Nephron (organoid): ENCODE data around the gene ZRANB1.
A peak's percentile ranks its signal among the peaks of the same experiment; 100 is the strongest.

ENCODE experiments used
- H3K27ac Mint-ChIP-seq, 3 experiments: 2 replicates each; pipeline ENCODE4 v1.8.0; 2020; ENCODE audit warnings: mixed read lengths in 3 of 3, mild to moderate bottlenecking in 2 of 3, moderate library complexity in 1 of 3
- H3K27me3 Mint-ChIP-seq: 2 replicates; pipeline ENCODE4 v1.8.0; 2021; ENCODE audit warnings: low read depth, mild to moderate bottlenecking, moderate library complexity, mixed read lengths
- H3K36me3 Mint-ChIP-seq: 2 replicates; pipeline ENCODE4 v1.8.0; 2020; ENCODE audit warnings: low read depth, mixed read lengths
- H3K4me1 Mint-ChIP-seq: 2 replicates; pipeline ENCODE4 v1.8.0; 2020; ENCODE audit warnings: mixed read lengths
- H3K4me3 Mint-ChIP-seq, 3 experiments: 2 replicates each; pipeline ENCODE4 v1.8.0; 2020; ENCODE audit warnings: mild to moderate bottlenecking in 3 of 3, mixed read lengths in 3 of 3, moderate library complexity in 2 of 3
- H3K9me3 Mint-ChIP-seq: 2 replicates; pipeline ENCODE4 v1.8.0; 2020; ENCODE audit warnings: mixed read lengths
- CTCF ChIP-seq, 3 experiments: fragments of 200-600 bp; sonication (generic); IDR thresholded peaks; one replicate each; pipeline ENCODE4 v1.5.0; 2021; ENCODE audit warnings: antibody characterized with exemption in 3 of 3; ENCODE audit not compliant: unreplicated experiment in 3 of 3

The ZRANB1 gene

GRCh38 chr10:125003901-125004467 lies 62.1 kb downstream of the ZRANB1 start:
- Mint-ChIP-seq H3K36me3 (peaks cover 15% of the 10 kb centered on the region), H3K9me3 (no peaks in the 10 kb centered on the region), H3K27me3 (no peaks in the 10 kb centered on the region), H3K27ac (peak overlapping the region in 1 of 3 experiments; percentile 29), H3K4me1 (peaks cover 42% of the 10 kb centered on the region), H3K4me3 (no peak overlapping the region)
- no peak for TF ChIP-seq CTCF (IDR thresholded peaks at IDR 0.05; ENCODE audit: unreplicated experiment in 3 of 3)

DNA sequence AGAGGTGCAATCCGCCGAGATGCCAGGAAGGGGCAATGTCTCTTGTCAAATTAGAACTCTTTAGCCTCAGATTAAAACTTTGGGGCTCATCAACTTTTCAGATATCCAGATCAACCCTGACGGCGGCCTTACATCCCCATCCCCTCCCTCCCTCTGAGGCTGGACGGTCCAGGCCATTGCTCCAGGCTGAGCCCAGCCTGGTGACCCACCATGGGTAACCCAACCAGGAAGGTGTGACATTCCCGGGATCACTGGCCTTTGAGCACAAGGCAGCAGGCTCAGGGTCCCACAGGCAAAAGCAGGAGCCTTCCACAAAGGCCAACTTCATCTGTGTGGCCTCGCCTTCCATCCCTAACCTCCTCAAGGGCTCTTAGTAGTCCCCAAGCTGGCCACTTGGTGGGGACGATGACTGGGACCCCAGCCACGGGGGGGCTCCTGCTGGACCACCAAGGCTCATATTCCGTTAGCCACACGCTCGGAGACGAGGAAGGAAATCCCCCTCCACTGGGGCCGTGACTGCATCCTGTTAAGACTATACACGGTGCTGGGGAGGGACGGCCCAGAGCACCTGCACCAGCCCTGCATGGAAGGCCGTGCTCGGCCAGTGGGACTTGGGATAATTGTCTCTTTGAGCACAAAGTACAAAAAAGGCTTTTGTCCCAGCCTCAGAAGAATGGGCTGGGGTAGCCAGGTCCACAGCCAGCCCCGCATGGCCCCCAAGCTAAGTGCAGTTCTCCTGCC lies 62.8 kb downstream of the ZRANB1 start:
- H3K9me3 Mint-ChIP-seq: no peaks in the 10 kb centered on the region
- peak overlapping the region in 1 of 3 experiments; percentile 29 for H3K27ac Mint-ChIP-seq
- H3K36me3 Mint-ChIP-seq: peaks cover 14% of the 10 kb centered on the region
- H3K27me3 Mint-ChIP-seq: no peaks in the 10 kb centered on the region
- no peak for TF ChIP-seq CTCF (IDR thresholded peaks at IDR 0.05; ENCODE audit: unreplicated experiment in 3 of 3)
- H3K4me1 Mint-ChIP-seq: peaks cover 50% of the 10 kb centered on the region
- no peak overlapping the region for H3K4me3 Mint-ChIP-seq

- Mint-ChIP-seq H3K9me3 (no peaks in the 10 kb centered on the region), H3K4me1 (peaks cover 55% of the 10 kb centered on the region), H3K36me3 (peaks cover 12% of the 10 kb centered on the region)
Observed at GRCh38 chr10:125005312-125006187, 63.6 kb downstream of the ZRANB1 start.

DNA sequence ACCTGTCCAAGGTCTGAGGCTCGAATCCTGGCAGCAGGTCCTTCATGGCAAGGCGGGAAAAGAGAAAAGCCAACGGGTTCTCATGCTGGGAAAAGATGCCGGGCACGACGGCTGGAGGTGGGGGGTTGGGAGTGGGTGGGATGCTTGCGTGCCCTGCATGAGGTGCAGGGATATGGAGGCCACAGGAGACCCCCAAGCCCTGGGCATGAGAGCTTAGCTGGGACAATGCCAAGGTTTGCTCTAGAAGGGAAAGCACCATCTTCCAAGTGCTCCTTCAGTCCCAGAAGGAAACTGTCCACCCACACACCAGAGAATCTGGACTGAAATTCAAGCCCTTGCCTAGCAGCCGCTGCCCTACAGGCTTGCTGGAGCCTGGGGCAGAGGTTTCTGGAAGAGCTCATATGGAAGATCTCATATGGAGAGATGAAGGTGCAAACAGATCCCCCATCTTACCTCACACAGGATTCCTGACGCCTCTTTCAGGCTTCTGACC lies 64.3 kb downstream of the ZRANB1 start:
- Mint-ChIP-seq H3K4me3 (no peak overlapping the region), H3K4me1 (peaks cover 50% of the 10 kb centered on the region), H3K36me3 (peaks cover 11% of the 10 kb centered on the region), H3K27me3 (peaks cover 3% of the 10 kb centered on the region), H3K9me3 (no peaks in the 10 kb centered on the region), H3K27ac (peak overlapping the region; percentile 67 to 82 (median 72))
- TF ChIP-seq CTCF (IDR thresholded peaks at IDR 0.05; ENCODE audit: unreplicated experiment in 3 of 3): no peak

More at GRCh38 chr10:125005312-125006187, 63.6 kb downstream of the ZRANB1 start:
- no peak overlapping the region for H3K4me3 Mint-ChIP-seq
- no peak for TF ChIP-seq CTCF (IDR thresholded peaks at IDR 0.05; ENCODE audit: unreplicated experiment in 3 of 3)
- no peak overlapping the region for H3K27ac Mint-ChIP-seq
- H3K27me3 Mint-ChIP-seq: peaks cover 3% of the 10 kb centered on the region

GRCh38 chr10:125006921-125007426 lies 65.1 kb downstream of the ZRANB1 start:
- peak overlapping the region; percentile 46 to 67 (median 64) for H3K27ac Mint-ChIP-seq
- peaks cover 49% of the 10 kb centered on the region for H3K4me1 Mint-ChIP-seq
- peaks cover 15% of the 10 kb centered on the region for H3K36me3 Mint-ChIP-seq

More at GRCh38 chr10:125006921-125007426, 65.1 kb downstream of the ZRANB1 start:
- TF ChIP-seq CTCF (IDR thresholded peaks at IDR 0.05; ENCODE audit: unreplicated experiment in 3 of 3): no peak
- peak overlapping the region in 1 of 3 experiments; percentile 11 for H3K4me3 Mint-ChIP-seq
- no peaks in the 10 kb centered on the region for H3K9me3 Mint-ChIP-seq
- H3K27me3 Mint-ChIP-seq: peaks cover 3% of the 10 kb centered on the region
